HEK293T (cell line): ENCODE measurements around the gene ELMO3.

ENCODE experiments used
- CTCF ChIA-PET: fragments of 350-600 bp; formaldehyde crosslinking; extraction: SDS; loops from one replicate; lab custom pipeline; 2021; ENCODE audit warnings: antibody characterized with exemption, inconsistent platforms; lab: Yijun Ruan, JAX
- POLR2A ChIA-PET: fragments of 350-600 bp; formaldehyde crosslinking; extraction: SDS; loops from one replicate; lab custom pipeline; 2020; ENCODE audit warnings: antibody characterized with exemption, inconsistent platforms; lab: Yijun Ruan, JAX
- DNase-seq: peaks from one replicate; pipeline ENCODE4 v3.0.0; 2012; ENCODE audit warnings: mixed read lengths; ENCODE audit errors: extremely low spot score
- ARNT ChIP-seq: fragments of 450-650 bp; IDR thresholded peaks from 2 replicates; pipeline ENCODE4 v1.6.1; 2017; ENCODE audit warnings: mild to moderate bottlenecking
- BHLHE40 ChIP-seq: fragments of 450-650 bp; IDR thresholded peaks from 2 replicates; pipeline ENCODE4 v1.6.1; 2016; ENCODE audit warnings: mild to moderate bottlenecking, moderate library complexity, borderline replicate concordance
- CTBP1 ChIP-seq: fragments of 450-650 bp; IDR thresholded peaks from 2 replicates; pipeline ENCODE4 v1.6.1; 2016; ENCODE audit warnings: borderline replicate concordance
- ELF4 ChIP-seq: fragments of 450-650 bp; IDR thresholded peaks from 2 replicates; pipeline ENCODE4 v1.6.1; 2017; ENCODE audit warnings: antibody characterized with exemption
- FOXA1 ChIP-seq: fragments of 450-650 bp; IDR thresholded peaks from 2 replicates; pipeline ENCODE4 v1.6.1; 2016; ENCODE audit warnings: mild to moderate bottlenecking
- FOXK2 ChIP-seq: fragments of 450-650 bp; IDR thresholded peaks from 2 replicates; pipeline ENCODE4 v1.6.1; 2016; ENCODE audit warnings: mild to moderate bottlenecking
- FOXM1 ChIP-seq: fragments of 450-650 bp; IDR thresholded peaks from 2 replicates; pipeline ENCODE4 v1.6.1; 2017; ENCODE audit warnings: mild to moderate bottlenecking, borderline replicate concordance
- HDGF ChIP-seq: fragments of 450-650 bp; IDR thresholded peaks from 2 replicates; pipeline ENCODE4 v1.6.1; 2017; ENCODE audit warnings: antibody characterized with exemption, borderline replicate concordance
- L3MBTL2 ChIP-seq: fragments of 450-650 bp; conservative IDR thresholded peaks from 2 replicates; pipeline ENCODE4 v1.6.1; 2016; ENCODE audit warnings: mild to moderate bottlenecking
- LEF1 ChIP-seq: fragments of 450-650 bp; IDR thresholded peaks from 2 replicates; pipeline ENCODE4 v1.6.1; 2017; ENCODE audit warnings: mild to moderate bottlenecking, borderline replicate concordance
- NFRKB ChIP-seq: fragments of 450-650 bp; IDR thresholded peaks from 2 replicates; pipeline ENCODE4 v1.6.1; 2016; ENCODE audit warnings: mild to moderate bottlenecking, moderate library complexity
- SP1 ChIP-seq: fragments of 450-650 bp; IDR thresholded peaks from 2 replicates; pipeline ENCODE4 v1.6.1; 2017
- SUZ12 ChIP-seq: fragments of 450-650 bp; IDR thresholded peaks from 2 replicates; pipeline ENCODE4 v1.6.1; 2016; ENCODE audit warnings: mild to moderate bottlenecking
- TARDBP ChIP-seq: fragments of 450-650 bp; IDR thresholded peaks from 2 replicates; pipeline ENCODE4 v1.6.1; 2016
- ZNF384 ChIP-seq: fragments of 450-650 bp; IDR thresholded peaks from 2 replicates; pipeline ENCODE4 v1.6.1; 2016
- TF ChIP-seq, protein P1 (sequence below): fragments of 450-650 bp; IDR thresholded peaks from 2 replicates; pipeline ENCODE4 v1.6.1; 2016

The ELMO3 gene

DNA sequence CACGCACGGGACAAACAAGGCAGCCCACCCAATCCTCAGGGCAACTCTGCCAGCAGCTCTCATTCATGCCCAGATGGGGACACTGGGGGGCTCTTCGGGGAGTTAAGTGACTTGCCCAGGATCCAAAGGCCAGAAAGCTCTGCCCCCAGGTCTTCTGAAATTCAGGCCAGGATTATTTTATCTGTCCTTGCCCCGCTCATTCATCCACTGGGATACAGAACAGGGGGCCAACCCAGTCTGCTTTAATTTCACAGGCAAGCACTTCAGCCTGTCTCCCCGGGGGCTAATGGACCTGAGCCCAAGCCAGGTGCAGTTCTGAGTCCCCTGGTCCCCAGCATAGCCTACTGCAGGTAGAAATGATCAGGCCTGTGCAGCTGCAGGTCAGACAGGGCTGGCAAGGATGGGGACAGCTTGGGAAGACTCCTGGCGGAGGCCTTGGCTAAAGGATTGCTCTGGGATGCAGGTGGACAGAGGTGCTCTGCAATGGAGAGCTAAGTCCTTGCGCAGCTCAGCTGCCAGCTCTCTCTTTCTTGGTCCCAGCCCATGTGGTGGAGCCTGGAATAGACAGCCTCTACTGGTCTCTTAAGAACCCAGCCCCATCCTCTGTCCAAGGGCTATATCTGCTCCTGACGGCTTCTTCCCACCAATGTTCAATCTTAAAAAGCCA lies 47.4 kb upstream of the ELMO3 start:
- ChIA-PET POLR2A (interaction anchor here (2.3 kb wide), 1 partner anchor 191 kb away, joined by 5 read pairs; the partner anchor contains the start of gene CES3), CTCF (interaction anchor here (1.6 kb wide), 2 partner anchors 134 to 138 kb away, joined by 4 to 5 read pairs; no protein-coding TSS in a partner anchor)
- no peak for DNase-seq
- TF ChIP-seq, protein P1, sequence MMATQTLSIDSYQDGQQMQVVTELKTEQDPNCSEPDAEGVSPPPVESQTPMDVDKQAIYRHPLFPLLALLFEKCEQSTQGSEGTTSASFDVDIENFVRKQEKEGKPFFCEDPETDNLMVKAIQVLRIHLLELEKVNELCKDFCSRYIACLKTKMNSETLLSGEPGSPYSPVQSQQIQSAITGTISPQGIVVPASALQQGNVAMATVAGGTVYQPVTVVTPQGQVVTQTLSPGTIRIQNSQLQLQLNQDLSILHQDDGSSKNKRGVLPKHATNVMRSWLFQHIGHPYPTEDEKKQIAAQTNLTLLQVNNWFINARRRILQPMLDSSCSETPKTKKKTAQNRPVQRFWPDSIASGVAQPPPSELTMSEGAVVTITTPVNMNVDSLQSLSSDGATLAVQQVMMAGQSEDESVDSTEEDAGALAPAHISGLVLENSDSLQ: no peak
- TF ChIP-seq FOXK2 (no peak), NFRKB (no peak), HDGF (no peak), ELF4 (no peak), ARNT (no peak), FOXA1 (no peak), SUZ12 (no peak), BHLHE40 (no peak), ZNF384 (no peak), CTBP1 (no peak), LEF1 (no peak), TARDBP (no peak), L3MBTL2 (no peak), FOXM1 (no peak), SP1 (no peak)

DNA sequence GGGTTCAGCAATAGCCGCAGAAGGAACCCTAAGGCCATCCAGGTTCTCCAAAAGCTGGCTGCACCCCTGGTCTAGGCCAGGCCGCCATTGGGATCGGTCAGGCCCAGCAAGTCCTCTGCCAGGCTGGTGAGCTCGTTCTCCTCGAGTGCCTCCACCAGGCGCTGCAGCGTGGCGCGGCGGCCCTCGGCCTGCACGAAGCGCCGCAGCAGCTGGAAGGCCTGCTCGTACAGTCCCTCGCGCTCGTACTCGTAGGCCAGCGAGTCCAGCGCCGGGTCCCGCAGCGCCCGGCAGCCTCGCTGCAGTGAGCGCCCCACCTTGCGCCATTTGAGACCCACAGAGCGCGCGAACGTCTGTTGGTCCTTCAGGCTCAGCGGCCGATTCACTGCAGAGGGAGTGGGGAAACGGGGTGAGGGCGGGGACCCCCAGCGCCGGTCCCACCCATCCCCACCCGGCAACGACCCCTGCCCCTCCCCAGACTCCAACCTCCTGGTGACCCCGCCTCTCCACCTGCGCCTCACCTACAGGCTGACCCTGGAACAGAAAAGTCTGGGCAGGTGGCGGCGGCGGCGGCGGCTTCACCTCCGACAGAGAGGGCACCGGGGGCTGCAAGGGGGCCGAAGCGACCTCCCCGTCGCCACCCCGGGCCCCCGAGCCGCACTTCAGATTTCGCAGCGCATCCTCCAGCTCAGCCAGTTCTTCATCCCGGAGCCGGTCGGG lies 44.2 kb upstream of the ELMO3 start:
- ChIA-PET POLR2A (interaction anchor here (0.9 to 2.0 kb wide), 5 partner anchors 124 to 193 kb away, joined by 3 to 8 read pairs (median 5); partner anchors contain the start of gene CES3), CTCF (interaction anchor here (0.5 to 2.6 kb wide), 31 partner anchors 12 to 1047 kb away, joined by 3 to 18 read pairs (median 4); partner anchors contain the start of gene NOL3)
- no peak for TF ChIP-seq FOXA1
- TF ChIP-seq ELF4: no peak
- TF ChIP-seq FOXM1: no peak
- no peak for TF ChIP-seq L3MBTL2
- no peak for TF ChIP-seq ZNF384
- no peak for TF ChIP-seq FOXK2
- TF ChIP-seq SUZ12: no peak
- TF ChIP-seq TARDBP: no peak
- no peak for TF ChIP-seq LEF1
- no peak for TF ChIP-seq SP1
- TF ChIP-seq ARNT: no peak
- TF ChIP-seq CTBP1: no peak
- no peak for TF ChIP-seq HDGF
- no peak for DNase-seq

DNA sequence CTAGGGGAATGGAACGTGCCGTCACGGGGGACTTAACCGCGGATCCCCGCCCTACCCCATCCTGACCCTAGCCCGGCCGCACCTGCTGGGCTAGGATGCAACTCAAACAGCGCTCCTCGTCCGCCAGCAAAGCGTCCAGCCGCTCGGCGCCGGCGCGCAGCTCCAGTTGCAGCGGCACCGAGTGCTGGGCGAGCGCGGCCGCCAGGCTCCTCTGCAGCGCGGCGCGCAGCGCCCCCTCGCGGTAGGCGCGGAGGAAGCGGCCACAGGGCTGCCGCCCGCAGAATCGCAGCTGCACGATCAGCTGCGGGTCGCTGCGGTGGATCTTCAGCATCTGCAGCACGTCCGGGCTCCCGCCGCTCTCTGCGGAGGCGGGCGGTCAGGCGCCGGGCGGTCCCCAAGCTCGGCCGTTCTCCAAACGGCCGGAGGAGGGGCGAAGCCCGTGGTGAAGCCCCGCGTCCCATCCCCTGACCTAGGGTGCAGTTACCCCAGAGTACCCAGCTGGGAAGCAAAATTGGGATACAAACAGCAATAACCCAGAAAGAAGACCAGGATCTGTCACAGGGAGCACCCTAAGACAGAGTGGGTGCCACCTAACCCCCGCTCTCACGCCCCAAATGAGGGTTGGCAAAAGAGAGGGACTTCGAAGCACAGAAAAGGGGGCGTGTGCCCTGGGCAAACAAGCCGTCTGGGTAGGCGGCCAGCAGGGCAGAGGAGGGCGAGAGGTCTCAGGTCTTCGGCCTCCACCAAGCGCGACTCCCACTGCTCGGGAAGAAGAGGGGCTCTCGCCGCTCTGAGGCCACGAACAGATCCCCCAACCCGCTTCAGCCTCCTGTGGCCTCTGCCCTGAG lies 43.4 kb upstream of the ELMO3 start:
- CTCF ChIA-PET: interaction anchor here (0.5 to 2.6 kb wide), 31 partner anchors 12 to 1046 kb away, joined by 3 to 18 read pairs (median 4); partner anchors contain the start of gene NOL3
- TF ChIP-seq HDGF (no peak), CTBP1 (no peak), FOXM1 (no peak), LEF1 (no peak), BHLHE40 (no peak), FOXA1 (no peak), FOXK2 (no peak), L3MBTL2 (no peak), NFRKB (no peak), SP1 (no peak), ELF4 (no peak), SUZ12 (no peak), TARDBP (no peak), ZNF384 (no peak)
- TF ChIP-seq, protein P1: no peak
- POLR2A ChIA-PET: interaction anchor here (0.9 to 2.0 kb wide), 4 partner anchors 136 to 194 kb away, joined by 3 to 8 read pairs (median 6); partner anchors contain the start of gene CES3
- DNase-seq: peak; percentile 91

DNA sequence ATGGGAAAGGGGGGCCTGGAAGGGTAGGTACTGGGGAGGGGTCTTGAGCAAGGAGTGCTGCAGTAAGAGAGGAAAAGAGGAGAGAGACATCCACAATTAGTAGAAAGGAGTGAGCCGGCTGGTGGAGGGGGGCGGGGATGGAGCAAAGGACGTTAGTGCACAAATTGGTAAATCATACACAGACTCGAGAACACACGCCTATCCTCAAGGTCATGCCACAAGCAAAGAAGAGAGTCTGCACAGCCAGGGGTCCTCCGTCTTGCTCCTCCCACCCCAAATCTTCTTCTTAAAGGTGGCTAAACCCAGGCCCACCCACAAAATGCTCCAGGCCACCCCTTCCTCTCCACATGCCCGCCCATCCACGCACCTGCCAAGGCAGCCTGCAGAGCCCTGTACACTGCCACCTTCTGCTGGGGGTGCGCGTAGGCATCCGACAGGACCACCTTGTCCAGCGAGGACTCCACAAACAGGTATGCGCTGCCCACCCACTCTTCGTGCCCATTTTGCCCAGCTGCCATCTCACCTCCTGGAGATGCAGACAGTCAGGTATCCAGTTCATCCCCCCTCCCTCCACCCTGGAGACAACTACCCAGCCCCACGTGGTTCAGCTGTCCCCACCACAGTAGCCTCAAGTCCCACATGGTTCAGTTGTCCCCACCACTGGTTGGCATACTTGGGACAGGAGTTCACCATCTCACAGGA lies 42.6 kb upstream of the ELMO3 start:
- DNase-seq: no peak
- TF ChIP-seq LEF1 (no peak), NFRKB (no peak), SP1 (no peak), FOXA1 (no peak), FOXK2 (no peak), SUZ12 (no peak), FOXM1 (no peak), TARDBP (no peak), ELF4 (no peak), HDGF (no peak), L3MBTL2 (no peak), CTBP1 (no peak)
- ChIA-PET CTCF (interaction anchor here (1.0 to 2.5 kb wide), 8 partner anchors 13 to 197 kb away, joined by 3 to 18 read pairs (median 5); partner anchors contain the start of gene NOL3), POLR2A (no interaction called here)
